Endothelial cell of umbilical vein (primary cell): ENCODE data around the gene GTF2E1.

ENCODE experiments used
- CTCF ChIP-seq, 2 donors: IDR thresholded peaks; 1 replicate in 1 of 2; 2 replicates in 1 of 2; pipeline ENCODE4 v1.5.1; 2011; ENCODE audit warnings: low read length in 2 of 2, mild to moderate bottlenecking in 2 of 2, moderate library complexity in 2 of 2, control low read depth in 1 of 2, inconsistent platforms in 1 of 2, low read depth in 1 of 2; ENCODE audit not compliant: insufficient read depth in 1 of 2; ENCODE audit errors: extremely low read depth in 1 of 2
- EZH2 ChIP-seq: IDR thresholded peaks from 2 replicates; pipeline ENCODE4 v1.6.1; 2012; ENCODE audit warnings: borderline replicate concordance, low read depth, mild to moderate bottlenecking, moderate library complexity, low read length, inconsistent platforms; ENCODE audit not compliant: severe bottlenecking
- FOS ChIP-seq: IDR thresholded peaks from 2 replicates; pipeline ENCODE4 v1.6.1; 2011; ENCODE audit warnings: mild to moderate bottlenecking, low read length, moderate library complexity, borderline replicate concordance; ENCODE audit not compliant: insufficient read depth
- JUN ChIP-seq: IDR thresholded peaks from 2 replicates; pipeline ENCODE4 v1.6.1; 2011; ENCODE audit warnings: borderline replicate concordance, low read depth; ENCODE audit not compliant: insufficient read length, insufficient read depth
- MAX ChIP-seq: IDR thresholded peaks from 2 replicates; pipeline ENCODE4 v1.6.1; 2011; ENCODE audit not compliant: insufficient read depth, insufficient read length
- POLR2A ChIP-seq: IDR thresholded peaks from 2 replicates; pipeline ENCODE4 v1.6.1; 2012; ENCODE audit warnings: low read depth, mild to moderate bottlenecking, control low read depth, low read length
- POLR2AphosphoS5 ChIP-seq: IDR thresholded peaks from 2 replicates; pipeline ENCODE4 v1.6.1; 2012; ENCODE audit warnings: low read depth, mild to moderate bottlenecking, control low read depth, low read length, moderate library complexity; ENCODE audit not compliant: insufficient read depth

- no peak for TF ChIP-seq MAX
- TF ChIP-seq CTCF (IDR thresholded peaks at IDR 0.05; ENCODE audit: extremely low read depth in 1 of 2, insufficient read depth in 1 of 2, low read depth in 1 of 2, low read length in 2 of 2) = no peak
- no peak for TF ChIP-seq POLR2A
- TF ChIP-seq POLR2AphosphoS5 = no peak
- no peak for TF ChIP-seq JUN
- TF ChIP-seq EZH2 = no peak
- TF ChIP-seq FOS = no peak
Measured at GRCh38 chr3:120831066-120831465, 88.5 kb downstream of the GTF2E1 start.
